Liver (tissue), 9 donors: ENCODE data around the gene ARHGEF7. TPM values are rescaled to one million over a fixed set of nuclear protein-coding genes. Genes with fewer than 3 reads are reported as not detected.

Experiments used
- DNase-seq: peaks from one replicate; pipeline ENCODE4 v3.0.0-alpha.2; 2017; ENCODE audit warnings: low spot score
- H3K27ac ChIP-seq, 2 donors: one replicate each; pipeline ENCODE4 v1.7.0; 2013; ENCODE audit warnings: inconsistent platforms in 2 of 2, low read length in 2 of 2, control low read depth in 1 of 2, low read depth in 1 of 2, mild to moderate bottlenecking in 1 of 2
- H3K27me3 ChIP-seq, 4 donors: one replicate each; pipeline versions ENCODE4 v1.6.1 to v1.7.0; 2013; ENCODE audit warnings: low read length in 3 of 4, inconsistent platforms in 1 of 4, mild to moderate bottlenecking in 1 of 4, moderate library complexity in 1 of 4; ENCODE audit not compliant: control insufficient read depth in 4 of 4, insufficient read depth in 4 of 4
- H3K36me3 ChIP-seq, 4 donors: one replicate each; pipeline versions ENCODE4 v1.6.1 to v1.7.0; 2013; ENCODE audit warnings: low read length in 3 of 4, mild to moderate bottlenecking in 3 of 4, low read depth in 1 of 4, moderate library complexity in 1 of 4; ENCODE audit not compliant: control insufficient read depth in 4 of 4, insufficient read depth in 3 of 4
- H3K4me1 ChIP-seq, 4 donors: one replicate each; pipeline versions ENCODE4 v1.6.1 to v1.7.0; 2013; ENCODE audit warnings: low read length in 3 of 4, mild to moderate bottlenecking in 3 of 4, moderate library complexity in 1 of 4; ENCODE audit not compliant: control insufficient read depth in 4 of 4, insufficient read depth in 4 of 4
- H3K4me3 ChIP-seq, 3 donors: one replicate each; pipeline versions ENCODE4 v1.6.1 to v1.7.0; 2013; ENCODE audit warnings: low read length in 3 of 3, control low read depth in 1 of 3, low read depth in 1 of 3, mild to moderate bottlenecking in 1 of 3
- H3K9ac ChIP-seq, 2 donors: one replicate each; pipeline ENCODE4 v1.7.0; 2013; ENCODE audit warnings: low read length in 2 of 2, mild to moderate bottlenecking in 2 of 2, moderate library complexity in 2 of 2, control low read depth in 1 of 2, low read depth in 1 of 2
- H3K9me3 ChIP-seq, 4 donors: one replicate each; pipeline versions ENCODE4 v1.6.1 to v1.7.0; 2013; ENCODE audit warnings: low read length in 3 of 4; ENCODE audit not compliant: control insufficient read depth in 4 of 4
- ATF3 ChIP-seq: IDR thresholded peaks from 2 replicates; pipeline ENCODE4 v1.6.1; 2016; ENCODE audit warnings: antibody characterized with exemption
- CTCF ChIP-seq: fragments of 150-350 bp; IDR thresholded peaks from 2 replicates; pipeline ENCODE4 v1.5.1; 2017; ENCODE audit warnings: improper control_type of control experiment, low read depth, low read length; ENCODE audit not compliant: missing input control
- EGR1 ChIP-seq, 2 donors: IDR thresholded peaks; 2 replicates each; pipeline ENCODE4 v1.6.1; 2016 to 2018; ENCODE audit warnings: antibody characterized with exemption in 2 of 2, low read depth in 2 of 2
- FOXA1 ChIP-seq: IDR thresholded peaks from 2 replicates; pipeline ENCODE4 v1.6.1; 2016; ENCODE audit warnings: antibody characterized with exemption
- FOXA2 ChIP-seq: IDR thresholded peaks from 2 replicates; pipeline ENCODE4 v1.6.1; 2016; ENCODE audit warnings: antibody characterized with exemption
- GABPA ChIP-seq, 2 donors: IDR thresholded peaks in 1 of 2; conservative IDR thresholded peaks in 1 of 2; 2 replicates each; pipeline ENCODE4 v1.6.1; 2016; ENCODE audit warnings: antibody characterized with exemption in 2 of 2, mild to moderate bottlenecking in 1 of 2, moderate library complexity in 1 of 2
- HNF4A ChIP-seq, 2 donors: conservative IDR thresholded peaks; 2 replicates each; pipeline ENCODE4 v1.6.1; 2016; ENCODE audit warnings: antibody characterized with exemption in 2 of 2, mild to moderate bottlenecking in 2 of 2
- HNF4G ChIP-seq: IDR thresholded peaks from 2 replicates; pipeline ENCODE4 v1.6.1; 2016; ENCODE audit warnings: antibody characterized with exemption
- JUND ChIP-seq, 2 donors: IDR thresholded peaks; 2 replicates each; pipeline ENCODE4 v1.6.1; 2016; ENCODE audit warnings: antibody characterized with exemption in 2 of 2
- NR2F2 ChIP-seq: IDR thresholded peaks from 2 replicates; pipeline ENCODE4 v1.6.1; 2016; ENCODE audit warnings: antibody characterized with exemption
- RAD21 ChIP-seq, 2 donors: IDR thresholded peaks; 2 replicates each; pipeline ENCODE4 v1.6.1; 2016; ENCODE audit warnings: antibody characterized with exemption in 2 of 2, mild to moderate bottlenecking in 2 of 2
- RXRA ChIP-seq, 2 donors: IDR thresholded peaks; 2 replicates each; pipeline ENCODE4 v1.6.1; 2017 to 2018; ENCODE audit warnings: antibody characterized with exemption in 2 of 2, mild to moderate bottlenecking in 1 of 2
- SP1 ChIP-seq: IDR thresholded peaks from 2 replicates; pipeline ENCODE4 v1.6.1; 2018; ENCODE audit warnings: antibody characterized with exemption, mild to moderate bottlenecking
- TAF1 ChIP-seq: conservative IDR thresholded peaks from 2 replicates; pipeline ENCODE4 v1.6.1; 2016; ENCODE audit warnings: antibody characterized with exemption, mild to moderate bottlenecking
- YY1 ChIP-seq: IDR thresholded peaks from 2 replicates; pipeline ENCODE4 v1.6.1; 2016; ENCODE audit warnings: antibody characterized with exemption, mild to moderate bottlenecking
- polyA plus RNA-seq, 2 donors: library from polyadenylated mRNA; stranded (reverse) in 1 of 2; unstranded in 1 of 2; fragments of 200-250 nt in 1 of 2; fragments of >200 nt in 1 of 2; fragmentation: Nextera tagmentation in 1 of 2; extraction: Ambion mirVana in 1 of 2; gene quantifications; one replicate each; pipeline versions ENCODE4 v1.2.1 to v1.2.3, GENCODE V29; 2013 to 2015
- total RNA-seq, 2 donors: library from RNA; depleted of rRNA; stranded (reverse); fragments of >200 nt; gene quantifications; one replicate each; pipeline ENCODE4 v1.2.3, GENCODE V29; 2014
- TF ChIP-seq, protein P1 (sequence below): IDR thresholded peaks from 2 replicates; pipeline ENCODE4 v1.6.1; 2016; ENCODE audit warnings: antibody characterized with exemption
- TF ChIP-seq, protein P2 (sequence below): IDR thresholded peaks from 2 replicates; pipeline ENCODE4 v1.6.1; 2016; ENCODE audit warnings: antibody characterized with exemption
- TF ChIP-seq, protein P3 (sequence below): IDR thresholded peaks from 2 replicates; pipeline ENCODE4 v1.6.1; 2016; ENCODE audit warnings: antibody characterized with exemption, mild to moderate bottlenecking
- donor health status: healthy.
- donor health status: healthy.
- donor health status: healthy.
- donor health status: healthy.
- donor health status: healthy.

Gene ARHGEF7
- total and polyA plus RNA-seq, 4 donors, result 10.3 to 37.5 (median 20.1) TPM

DNA sequence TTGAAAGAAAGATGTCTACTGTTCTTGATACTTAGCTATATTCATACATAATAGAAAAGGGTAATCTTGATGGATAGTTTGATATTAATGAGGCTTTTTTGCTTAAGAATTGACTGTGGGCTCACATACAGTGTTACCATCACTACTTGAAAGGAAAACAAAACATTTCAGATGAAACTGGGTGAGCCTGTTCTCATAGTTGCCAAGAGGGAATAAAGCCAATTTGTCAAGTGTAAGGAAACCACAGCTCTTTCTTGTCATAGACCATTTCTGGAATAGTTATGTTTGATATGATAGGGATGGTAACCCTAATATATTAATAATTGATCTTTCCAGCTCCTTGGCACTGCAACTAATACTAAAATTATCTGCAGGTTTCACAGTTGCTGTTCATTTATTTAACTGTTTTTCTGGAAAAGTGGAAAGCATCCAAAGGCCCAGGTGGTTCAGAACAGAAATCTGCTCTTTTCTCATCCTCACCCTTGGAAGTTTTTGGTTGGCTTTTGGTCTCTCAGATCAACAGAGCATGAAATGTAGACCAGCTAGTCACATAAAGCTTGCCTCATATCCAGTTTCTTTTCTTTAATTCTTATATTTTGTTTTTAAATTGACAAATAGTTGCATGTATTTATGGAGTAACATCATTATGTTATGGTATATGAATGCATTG lies 43.2 kb downstream of the ARHGEF7 start:
- TF ChIP-seq FOXA1 (no peak), HNF4A (conservative IDR thresholded peaks at IDR 0.05) (no peak), NR2F2 (no peak), RXRA (IDR thresholded peaks at IDR 0.05) (no peak), GABPA (IDR thresholded peaks at IDR 0.05 in 1 of 2, conservative IDR thresholded peaks at IDR 0.05 in 1 of 2) (no peak), SP1 (no peak), JUND (IDR thresholded peaks at IDR 0.05) (no peak), EGR1 (IDR thresholded peaks at IDR 0.05; ENCODE audit: low read depth in 2 of 2) (no peak), CTCF (no peak), FOXA2 (no peak), ATF3 (no peak), HNF4G (no peak), RAD21 (IDR thresholded peaks at IDR 0.05) (no peak), YY1 (no peak), TAF1 (no peak)
- TF ChIP-seq, protein P1, sequence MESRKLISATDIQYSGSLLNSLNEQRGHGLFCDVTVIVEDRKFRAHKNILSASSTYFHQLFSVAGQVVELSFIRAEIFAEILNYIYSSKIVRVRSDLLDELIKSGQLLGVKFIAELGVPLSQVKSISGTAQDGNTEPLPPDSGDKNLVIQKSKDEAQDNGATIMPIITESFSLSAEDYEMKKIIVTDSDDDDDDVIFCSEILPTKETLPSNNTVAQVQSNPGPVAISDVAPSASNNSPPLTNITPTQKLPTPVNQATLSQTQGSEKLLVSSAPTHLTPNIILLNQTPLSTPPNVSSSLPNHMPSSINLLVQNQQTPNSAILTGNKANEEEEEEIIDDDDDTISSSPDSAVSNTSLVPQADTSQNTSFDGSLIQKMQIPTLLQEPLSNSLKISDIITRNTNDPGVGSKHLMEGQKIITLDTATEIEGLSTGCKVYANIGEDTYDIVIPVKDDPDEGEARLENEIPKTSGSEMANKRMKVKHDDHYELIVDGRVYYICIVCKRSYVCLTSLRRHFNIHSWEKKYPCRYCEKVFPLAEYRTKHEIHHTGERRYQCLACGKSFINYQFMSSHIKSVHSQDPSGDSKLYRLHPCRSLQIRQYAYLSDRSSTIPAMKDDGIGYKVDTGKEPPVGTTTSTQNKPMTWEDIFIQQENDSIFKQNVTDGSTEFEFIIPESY, result no peak
- TF ChIP-seq, protein P2, sequence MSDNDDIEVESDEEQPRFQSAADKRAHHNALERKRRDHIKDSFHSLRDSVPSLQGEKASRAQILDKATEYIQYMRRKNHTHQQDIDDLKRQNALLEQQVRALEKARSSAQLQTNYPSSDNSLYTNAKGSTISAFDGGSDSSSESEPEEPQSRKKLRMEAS, result no peak
- TF ChIP-seq, protein P3, sequence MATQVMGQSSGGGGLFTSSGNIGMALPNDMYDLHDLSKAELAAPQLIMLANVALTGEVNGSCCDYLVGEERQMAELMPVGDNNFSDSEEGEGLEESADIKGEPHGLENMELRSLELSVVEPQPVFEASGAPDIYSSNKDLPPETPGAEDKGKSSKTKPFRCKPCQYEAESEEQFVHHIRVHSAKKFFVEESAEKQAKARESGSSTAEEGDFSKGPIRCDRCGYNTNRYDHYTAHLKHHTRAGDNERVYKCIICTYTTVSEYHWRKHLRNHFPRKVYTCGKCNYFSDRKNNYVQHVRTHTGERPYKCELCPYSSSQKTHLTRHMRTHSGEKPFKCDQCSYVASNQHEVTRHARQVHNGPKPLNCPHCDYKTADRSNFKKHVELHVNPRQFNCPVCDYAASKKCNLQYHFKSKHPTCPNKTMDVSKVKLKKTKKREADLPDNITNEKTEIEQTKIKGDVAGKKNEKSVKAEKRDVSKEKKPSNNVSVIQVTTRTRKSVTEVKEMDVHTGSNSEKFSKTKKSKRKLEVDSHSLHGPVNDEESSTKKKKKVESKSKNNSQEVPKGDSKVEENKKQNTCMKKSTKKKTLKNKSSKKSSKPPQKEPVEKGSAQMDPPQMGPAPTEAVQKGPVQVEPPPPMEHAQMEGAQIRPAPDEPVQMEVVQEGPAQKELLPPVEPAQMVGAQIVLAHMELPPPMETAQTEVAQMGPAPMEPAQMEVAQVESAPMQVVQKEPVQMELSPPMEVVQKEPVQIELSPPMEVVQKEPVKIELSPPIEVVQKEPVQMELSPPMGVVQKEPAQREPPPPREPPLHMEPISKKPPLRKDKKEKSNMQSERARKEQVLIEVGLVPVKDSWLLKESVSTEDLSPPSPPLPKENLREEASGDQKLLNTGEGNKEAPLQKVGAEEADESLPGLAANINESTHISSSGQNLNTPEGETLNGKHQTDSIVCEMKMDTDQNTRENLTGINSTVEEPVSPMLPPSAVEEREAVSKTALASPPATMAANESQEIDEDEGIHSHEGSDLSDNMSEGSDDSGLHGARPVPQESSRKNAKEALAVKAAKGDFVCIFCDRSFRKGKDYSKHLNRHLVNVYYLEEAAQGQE, result no peak
- peaks cover 0 to 3% (median 0%) of the 10 kb centered on the region in 4 donors for H3K36me3 ChIP-seq
- DNase-seq, result no peak
- no peaks in the 10 kb centered on the region for H3K27me3 ChIP-seq
- H3K9me3 ChIP-seq, result no peaks in the 10 kb centered on the region
- no peak overlapping the region for H3K27ac ChIP-seq
- peaks cover 0 to 25% (median 14%) of the 10 kb centered on the region in 4 donors for H3K4me1 ChIP-seq
- H3K9ac ChIP-seq, result no peak overlapping the region
- no peak overlapping the region for H3K4me3 ChIP-seq
